NCI-H128 (cell line): ENCODE data around the gene KRTAP12-1.
"Not testable (repeated sequence)": the region's sequence is repeated elsewhere in the genome, so short reads cannot be mapped to it uniquely, and the experiment has no call there.

Source experiments
- DNase-seq: peaks from one replicate; lab custom pipeline; 2025; ENCODE audit not compliant: unreplicated experiment; lab: John Stamatoyannopoulos, UW

KRTAP12-1 gene

DNA sequence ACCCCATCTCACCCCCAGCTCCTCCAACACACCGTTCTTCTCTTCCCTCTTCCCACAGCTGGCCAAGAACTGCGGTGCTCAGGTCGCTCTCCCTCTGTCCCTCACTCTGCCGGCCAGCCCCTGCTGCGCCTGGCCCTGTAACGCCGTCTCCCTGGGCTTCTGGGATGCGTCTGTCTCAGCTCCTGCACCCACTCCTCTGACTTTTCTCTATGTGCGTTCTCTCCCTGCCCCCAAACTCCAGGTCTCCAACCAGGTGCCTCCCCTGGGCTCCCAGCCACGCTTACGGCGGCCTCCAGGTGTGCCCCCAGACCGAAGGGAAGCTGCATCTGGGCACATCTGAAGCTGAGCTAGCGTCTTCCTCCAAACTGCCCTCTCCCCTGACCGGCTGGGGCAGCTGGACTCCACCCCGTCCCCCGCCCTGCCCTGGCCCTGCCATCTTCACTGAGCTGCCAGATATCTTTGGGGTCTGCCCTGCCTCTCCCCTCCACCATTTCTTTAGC, 17.6 kb upstream of the KRTAP12-1 start:
- no peak for DNase-seq

DNA sequence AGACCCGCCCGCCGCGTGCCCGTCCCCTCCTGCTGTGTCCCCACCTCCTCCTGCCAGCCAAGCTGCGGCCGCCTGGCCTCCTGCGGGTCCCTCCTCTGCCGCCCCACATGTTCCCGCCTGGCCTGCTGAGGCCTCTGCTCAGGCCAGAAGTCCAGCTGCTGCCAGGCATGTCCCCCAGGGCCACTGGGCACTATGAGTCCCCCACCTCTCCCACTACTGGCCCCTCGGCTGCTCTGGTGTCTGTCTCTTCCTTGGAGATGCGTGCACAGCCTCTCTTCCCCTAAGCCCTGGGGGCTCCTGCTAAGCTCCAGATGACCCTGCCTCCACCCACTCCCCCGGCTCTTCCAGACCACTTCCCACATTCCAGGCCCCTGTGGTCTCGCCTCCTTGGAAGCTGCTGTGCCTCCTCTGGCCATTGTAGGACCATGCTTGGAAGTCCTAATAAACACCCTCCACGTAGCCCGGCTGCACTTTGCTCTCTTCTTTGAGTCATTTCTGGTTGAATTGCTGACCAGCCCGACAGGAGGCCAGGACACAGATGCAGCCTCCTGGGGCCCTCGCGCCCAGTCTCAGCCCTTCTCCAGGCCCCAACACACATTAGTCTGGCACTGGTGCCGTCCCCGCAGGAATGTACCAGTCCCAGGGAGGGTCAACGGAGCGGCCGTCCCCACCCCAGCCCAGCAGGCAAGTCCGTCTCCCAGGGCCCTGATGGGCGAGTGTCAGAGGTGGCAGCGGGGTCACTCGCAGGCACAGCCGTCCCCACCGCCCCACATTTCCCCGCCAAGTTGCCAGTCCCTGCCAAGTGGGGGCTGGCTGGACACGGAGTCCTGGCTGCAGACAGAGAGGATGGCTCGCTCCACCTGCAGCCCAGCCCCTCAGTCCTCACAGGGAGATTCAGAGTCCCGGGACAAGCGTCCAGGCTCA, 16.1 kb upstream of the KRTAP12-1 start:
- no peak for DNase-seq

- not testable (repeated sequence) for DNase-seq
Measured at GRCh38 chr21:44697172-44697810, 15.3 kb upstream of the KRTAP12-1 start, which contains the start of gene KRTAP10-12. KRTAP10-12 (plus strand) TSS chr21:44697172; CDS start chr21:44697202, 30 bp downstream.

- no peak for DNase-seq
Measured at GRCh38 chr21:44696572-44696971, 14.6 kb upstream of the KRTAP12-1 start.

DNA sequence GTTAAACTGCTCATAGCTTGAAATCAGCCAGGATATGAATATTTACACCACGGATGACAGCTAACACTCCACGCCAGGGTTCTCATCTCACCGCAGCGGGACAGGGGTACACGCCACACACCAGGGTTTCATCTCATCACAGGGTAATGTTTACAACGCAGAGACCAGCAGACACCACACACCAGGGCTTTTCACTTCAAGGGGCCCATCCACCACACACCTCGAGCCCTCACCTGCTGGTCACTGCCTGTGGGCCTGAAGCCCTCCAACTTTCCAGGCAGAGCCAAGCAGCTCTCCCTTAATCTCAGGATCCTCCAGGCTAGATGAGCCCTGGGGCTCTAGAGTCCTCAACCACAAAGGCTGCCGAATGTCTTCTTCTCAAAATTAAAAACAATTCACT, 13.7 kb upstream of the KRTAP12-1 start:
- DNase-seq = no peak

DNA sequence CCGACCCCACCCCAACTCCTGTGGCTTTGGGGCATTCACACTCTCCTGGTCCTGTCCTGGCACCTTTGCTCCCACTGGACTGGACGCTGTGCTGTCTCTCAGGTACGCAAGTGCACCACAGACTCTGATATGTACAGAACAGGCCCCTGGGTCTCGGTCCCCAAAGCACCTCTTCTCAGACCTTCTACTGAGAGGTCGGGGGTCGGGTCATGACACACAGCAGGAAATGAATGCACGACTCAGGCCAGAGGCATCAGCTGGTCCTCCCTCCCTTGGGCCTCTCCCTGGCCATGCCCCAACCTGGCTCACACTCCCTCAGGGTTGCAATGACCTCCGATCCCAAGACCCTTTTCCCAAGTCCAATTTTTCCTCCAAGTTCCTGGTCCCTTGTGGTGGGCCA, 13.2 kb upstream of the KRTAP12-1 start:
- no peak for DNase-seq

DNA sequence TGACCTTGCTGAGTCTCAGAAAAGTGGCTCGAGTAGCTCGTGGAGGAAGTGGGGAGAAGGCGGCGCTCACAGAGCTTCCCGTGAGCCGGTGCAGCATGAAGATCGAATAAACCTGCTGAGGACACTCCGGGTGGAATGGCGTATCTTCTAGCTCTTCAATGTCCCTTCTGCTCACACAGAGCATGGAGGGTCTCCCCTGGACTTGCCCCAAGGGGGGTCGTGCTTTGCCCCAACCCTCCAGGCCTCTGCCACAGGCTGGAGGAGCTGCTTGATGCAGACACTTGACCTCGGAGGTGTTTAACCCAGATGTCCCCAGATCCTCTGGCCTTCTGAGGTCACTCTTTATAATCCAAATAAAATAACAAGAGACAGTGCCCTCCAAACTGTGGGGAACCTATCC, 12.8 kb upstream of the KRTAP12-1 start:
- no peak for DNase-seq

- no peak for DNase-seq
Measured at GRCh38 chr21:44692798-44693512, 11.0 kb upstream of the KRTAP12-1 start.

- no peak for DNase-seq
Measured at GRCh38 chr21:44691686-44692085, 9.7 kb upstream of the KRTAP12-1 start.

- DNase-seq = not testable (repeated sequence)
Measured at GRCh38 chr21:44689740-44690139, 7.8 kb upstream of the KRTAP12-1 start.

GRCh38 chr21:44687671-44688070, 5.7 kb upstream of the KRTAP12-1 start:
- DNase-seq = peak; percentile 34

DNA sequence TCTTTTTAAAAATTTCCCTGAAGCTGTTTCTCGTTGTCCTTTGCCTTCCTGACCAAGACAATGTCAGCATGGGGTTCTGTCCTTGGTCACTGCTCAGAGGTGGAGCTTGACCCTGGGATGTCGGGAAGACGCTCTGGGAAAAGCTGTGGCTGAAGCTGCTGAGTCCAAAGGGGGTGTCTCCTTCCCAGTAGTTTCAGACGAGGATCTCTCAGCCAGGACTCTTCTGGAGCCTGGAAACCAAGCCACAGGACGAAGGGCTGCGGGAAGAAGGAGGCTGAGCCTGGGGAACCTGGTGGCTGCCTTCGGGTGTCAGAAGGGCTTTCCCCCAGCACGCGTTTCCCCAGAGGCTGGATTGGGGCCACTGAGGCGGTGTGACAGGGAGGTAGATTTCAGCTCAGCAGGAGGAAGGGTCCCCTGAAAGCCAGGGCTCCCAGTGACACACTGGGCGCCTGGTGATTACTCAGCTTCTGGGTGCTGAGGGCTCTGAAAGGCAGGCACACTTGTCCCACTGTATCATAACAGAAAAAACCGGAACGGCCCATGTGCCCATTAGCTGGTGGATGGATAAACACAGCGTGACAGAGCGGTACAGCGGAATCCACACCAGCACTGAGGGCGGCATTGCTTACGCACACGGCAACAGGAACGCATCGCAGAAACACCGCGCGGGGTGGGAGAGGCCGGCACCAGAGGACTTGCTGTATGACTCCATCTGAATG, 5.0 kb upstream of the KRTAP12-1 start:
- DNase-seq = peak; percentile 5

GRCh38 chr21:44686000-44686781, 4.2 kb upstream of the KRTAP12-1 start:
- no peak for DNase-seq

DNA sequence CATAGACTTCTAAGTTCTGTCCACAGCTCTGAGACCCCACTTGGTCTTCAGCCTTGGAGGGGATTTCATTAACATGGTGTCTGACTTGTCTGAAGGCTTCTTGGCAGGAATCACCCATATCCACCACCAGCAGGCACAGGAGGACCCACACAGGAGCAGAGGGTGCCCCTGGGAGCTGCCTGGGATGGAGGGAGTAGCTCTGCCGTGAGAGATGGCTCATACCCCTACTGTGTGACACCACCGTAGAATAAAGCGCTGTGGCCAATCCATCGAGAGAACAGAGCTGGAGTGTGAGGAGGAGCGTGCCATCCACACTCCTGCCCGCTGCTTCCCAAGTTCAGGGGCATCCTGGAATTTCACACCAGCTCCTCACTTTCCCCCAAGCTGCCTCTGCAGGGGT, 3.1 kb upstream of the KRTAP12-1 start:
- DNase-seq = not testable (repeated sequence)

DNA sequence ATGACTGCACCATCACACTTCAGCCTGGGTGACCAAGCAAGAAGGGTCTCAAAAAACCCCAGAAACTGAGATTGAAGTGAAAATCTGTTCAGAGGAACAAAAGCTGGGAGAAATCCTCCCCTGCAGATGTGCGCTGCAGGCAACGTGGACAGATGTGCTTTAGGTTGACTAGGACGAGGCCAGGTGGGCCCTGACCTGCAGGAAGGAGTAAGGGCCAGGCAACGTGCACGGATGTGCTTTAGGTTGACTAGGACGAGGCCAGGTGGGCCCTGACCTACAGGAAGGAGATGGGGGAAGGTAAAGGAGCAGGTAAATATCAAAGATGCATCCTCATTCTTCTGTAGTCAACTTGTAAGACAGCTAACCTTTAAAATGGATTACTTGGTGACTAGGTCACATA, 2.5 kb upstream of the KRTAP12-1 start:
- DNase-seq = no peak

- no peak for DNase-seq
Measured at GRCh38 chr21:44684077-44684476, 2.1 kb upstream of the KRTAP12-1 start.

DNA sequence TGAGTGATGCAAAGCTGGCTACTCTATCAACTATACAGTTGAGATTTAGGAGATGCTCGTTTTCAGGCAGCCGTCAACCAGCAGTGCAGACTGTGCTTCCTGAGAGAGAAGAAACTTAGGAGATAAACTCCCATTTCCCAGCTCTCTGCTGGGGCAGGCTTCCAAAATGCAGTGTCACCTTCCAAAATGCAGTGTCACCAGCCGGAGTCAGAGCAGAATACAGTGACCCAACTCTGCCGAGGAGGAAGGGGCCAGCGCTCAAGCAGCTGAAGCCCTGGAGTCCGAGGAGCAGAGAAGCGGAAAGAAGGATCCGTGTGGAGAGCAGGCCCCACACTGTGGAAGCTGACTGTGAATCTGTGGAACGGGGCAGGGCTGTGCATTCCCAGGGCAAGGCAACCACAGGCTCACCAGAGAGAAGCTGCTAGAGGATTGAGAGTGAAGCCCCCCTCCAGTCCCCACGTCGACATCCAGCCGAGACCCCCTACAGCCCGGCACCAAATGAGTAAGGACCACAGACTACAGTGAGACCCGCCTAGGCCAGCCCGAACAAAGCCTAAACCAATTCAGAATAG, 703 bp upstream of the KRTAP12-1 start:
- DNase-seq = no peak

DNA sequence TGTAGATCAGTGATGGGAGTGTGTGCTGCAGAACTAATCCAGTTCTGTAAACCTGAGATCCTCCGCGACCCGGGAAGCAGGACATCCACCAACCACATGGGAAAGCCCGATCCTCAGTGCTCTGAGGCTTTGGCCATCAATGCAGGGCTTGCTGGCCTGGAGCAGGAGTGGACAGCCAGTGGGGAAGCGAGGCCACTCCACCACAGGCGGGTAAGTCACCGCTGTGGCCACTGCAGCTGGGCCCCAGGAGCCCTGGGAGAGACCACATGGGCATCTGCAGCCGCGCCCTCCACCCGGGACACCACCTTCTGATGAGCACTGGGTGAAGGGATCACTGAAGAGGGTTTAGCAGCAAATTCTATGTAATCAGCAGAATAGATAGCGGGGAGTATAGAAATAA, 811 bp downstream of the KRTAP12-1 start:
- no peak for DNase-seq

DNA sequence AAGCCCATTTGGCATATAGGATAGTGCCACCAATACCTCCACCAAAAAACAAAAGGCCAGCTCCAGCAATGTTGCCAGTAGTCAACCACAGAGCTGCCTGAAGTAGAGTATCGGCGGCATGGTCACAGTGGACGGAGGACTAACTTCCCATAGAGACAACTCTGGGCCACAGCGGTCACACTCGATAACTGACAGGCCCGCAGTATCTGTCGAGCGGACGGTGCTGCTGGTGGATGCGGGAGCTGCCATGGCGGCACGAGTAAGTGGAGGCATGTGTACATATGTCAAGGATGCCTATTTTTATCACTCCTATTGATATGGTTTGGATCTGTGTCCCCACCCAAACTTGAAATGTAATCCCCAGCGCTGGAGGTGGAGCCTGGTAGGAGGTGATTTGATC, 4.1 kb downstream of the KRTAP12-1 start:
- DNase-seq = no peak

DNA sequence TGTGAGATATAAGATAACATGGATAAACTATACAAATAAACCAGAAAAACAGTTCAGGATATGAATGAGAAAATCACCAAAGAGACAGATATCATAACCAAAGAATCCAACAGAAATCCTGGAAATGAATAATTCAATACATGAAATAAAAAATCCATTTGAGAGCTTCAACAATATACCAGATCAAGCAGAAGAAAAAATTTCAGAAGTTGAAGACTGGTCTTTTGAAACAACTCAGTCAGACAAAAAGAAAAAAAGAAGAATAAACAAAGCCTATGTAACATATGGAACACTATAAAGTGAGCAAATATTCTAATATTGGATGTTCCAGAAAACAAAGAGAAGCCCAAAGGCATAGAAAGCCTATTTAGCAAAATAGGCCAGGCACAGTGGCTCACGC, 10.1 kb downstream of the KRTAP12-1 start:
- DNase-seq = no peak
